CD4-positive, alpha-beta T cell treated with Interleukin-6 at 100 ng/mL for 8 hours (primary cell): ENCODE results near the gene AIF1L.
"Not testable (repeated sequence)": the region's sequence is repeated elsewhere in the genome, so short reads cannot be mapped to it uniquely, and the experiment has no call there.

Experiments
- DNase-seq: peaks from one replicate; pipeline ENCODE4 v3.0.0-alpha.2; 2020; ENCODE audit warnings: mixed read lengths, low spot score

Gene AIF1L

DNA sequence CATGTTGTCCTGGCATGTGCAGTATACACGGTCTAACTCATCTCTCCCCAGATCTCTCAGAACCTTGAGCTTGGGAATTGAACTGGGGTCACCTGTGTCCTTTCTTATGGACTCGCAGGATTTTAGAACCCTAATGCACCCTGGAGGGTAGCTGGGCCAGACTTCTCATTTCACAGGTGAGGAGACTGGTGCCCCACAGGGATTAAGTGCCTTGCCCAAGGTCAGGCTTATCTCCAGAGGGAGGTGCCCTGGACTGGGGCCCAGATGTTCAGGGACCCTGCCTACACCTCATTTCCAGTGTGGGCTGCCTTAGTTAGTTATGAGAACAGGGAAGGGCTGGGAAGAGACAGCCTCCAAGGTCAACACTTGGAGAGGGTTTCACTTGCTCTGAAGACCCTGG, 25.0 kb downstream of the AIF1L start:
- no peak for DNase-seq

DNA sequence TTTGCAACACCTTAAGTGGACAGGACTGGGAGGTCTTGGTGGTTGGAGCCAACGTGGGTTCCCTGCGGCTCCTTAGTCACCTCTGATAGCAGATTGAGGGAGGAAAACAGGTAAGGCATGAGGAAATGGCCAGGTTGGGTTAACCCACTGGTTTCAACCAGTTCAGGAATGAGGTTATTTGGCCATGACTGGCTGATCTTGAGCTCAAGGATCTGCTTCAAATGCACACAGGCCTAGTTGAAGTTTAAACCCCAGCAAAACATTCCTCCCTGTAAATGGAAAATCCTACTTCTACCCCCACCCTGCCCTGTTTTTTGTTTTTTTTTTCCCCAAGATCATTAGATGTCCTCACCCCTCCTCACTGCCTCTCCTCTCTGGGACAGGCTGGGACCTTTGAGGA, 25.8 kb downstream of the AIF1L start:
- no peak for DNase-seq

DNA sequence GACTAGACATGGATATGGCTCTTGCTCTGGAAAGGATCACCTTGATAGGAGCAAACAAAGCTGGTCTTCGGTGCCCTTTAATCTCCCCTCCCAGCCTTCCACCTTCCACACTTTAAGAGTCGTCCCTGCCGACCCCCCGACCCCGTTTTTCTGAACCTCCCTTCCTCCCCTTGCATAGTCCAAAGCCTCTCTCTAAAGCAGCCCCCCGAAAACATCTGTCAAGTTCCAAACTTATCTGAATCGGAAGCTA, 28.6 kb downstream of the AIF1L start:
- no peak for DNase-seq

DNA sequence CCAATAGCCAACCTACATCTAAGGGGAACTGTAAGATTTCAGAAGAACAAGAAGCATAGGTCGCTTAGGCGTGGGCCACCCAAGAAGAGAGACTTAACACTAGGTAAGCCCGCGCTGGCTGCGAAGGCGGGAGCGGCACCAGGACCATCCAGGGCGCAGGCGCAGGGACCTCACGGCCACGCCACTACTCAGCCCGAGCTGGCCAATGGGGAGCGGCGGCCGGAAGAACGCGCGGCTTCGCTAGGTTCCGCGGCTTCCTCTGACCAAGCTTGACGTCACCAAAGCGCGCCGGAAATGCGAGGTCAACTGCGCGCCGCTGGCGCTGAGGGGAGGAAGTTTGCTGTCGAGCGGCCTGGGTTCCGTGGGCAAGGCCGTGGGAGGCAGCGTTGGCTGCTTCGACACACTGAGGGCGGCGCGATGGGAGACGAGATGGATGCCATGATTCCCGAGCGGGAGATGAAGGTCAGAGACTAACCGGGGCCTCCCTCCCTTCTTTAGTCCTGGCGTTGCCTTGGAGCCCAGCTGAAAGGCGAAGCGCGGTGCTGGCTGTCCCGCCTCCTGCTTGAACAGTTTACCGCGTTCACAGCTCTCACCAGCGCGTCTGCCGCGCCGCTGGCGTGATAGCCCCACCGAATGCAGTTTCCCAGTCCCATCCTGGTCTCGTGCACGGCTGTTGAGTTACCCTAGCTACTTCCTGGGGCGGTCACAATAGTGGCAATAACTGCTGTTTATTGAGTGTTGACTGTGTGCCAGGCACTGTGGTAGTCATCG, 29.1 kb downstream of the AIF1L start, which contains the start of gene NUP214:
TSS of gene NUP214 (plus strand) at position 299 of the 771 bp plus-strand sequence. CDS start at position 418, 119 bp downstream.
- DNase-seq = peak; percentile 97

DNA sequence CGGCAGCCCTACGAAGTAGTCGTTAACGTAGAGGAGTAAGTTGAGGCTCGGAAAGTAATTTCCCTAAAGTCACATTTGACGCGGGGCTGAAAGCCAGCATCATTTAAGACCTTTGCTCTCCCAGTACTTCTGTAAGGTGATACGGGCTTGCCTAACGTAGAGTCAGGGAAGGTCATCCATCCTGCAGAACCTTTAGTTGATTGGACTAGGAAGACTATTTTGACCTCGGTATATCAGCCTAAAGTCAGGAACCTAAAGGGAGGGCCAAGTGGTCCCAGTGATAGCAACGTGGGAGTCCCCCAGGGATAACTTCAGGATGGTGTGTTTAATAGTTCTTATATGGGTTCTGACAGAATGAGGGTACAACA, 29.7 kb downstream of the AIF1L start:
- no peak for DNase-seq

DNA sequence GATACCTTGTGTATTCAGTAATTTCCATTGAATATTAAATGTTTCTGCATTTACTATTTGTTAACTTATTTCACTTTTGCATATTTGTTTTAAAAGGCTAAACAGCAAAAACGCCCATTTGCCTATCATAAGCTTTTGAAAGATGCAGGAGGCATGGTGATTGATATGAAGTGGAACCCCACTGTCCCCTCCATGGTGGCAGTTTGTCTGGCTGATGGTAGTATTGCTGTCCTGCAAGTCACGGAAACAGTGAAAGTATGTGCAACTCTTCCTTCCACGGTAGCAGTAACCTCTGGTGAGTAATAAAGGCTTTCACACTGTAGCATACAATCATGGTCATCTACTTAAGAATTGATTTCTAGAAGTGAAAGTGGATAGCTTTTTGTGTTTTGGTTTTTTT, 32.9 kb downstream of the AIF1L start:
- DNase-seq = no peak

DNA sequence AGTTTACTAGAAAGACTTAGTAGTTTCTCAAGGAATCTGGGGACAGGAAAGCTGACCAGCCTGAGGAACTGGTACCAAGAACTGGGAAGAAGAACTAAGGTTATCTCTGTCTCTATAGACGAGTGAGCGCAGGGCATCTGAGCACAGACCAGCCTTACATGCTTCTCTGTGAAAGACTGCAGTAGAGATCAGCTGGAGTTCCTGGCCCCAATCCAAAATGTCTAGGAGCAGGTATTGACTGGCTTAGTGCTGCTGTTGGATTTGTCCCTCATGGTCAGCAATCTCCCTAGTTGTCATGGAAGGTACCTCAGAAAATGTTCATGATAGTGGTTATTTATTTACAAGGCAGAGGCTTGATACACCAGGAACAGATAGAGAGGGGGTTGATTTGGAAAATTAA, 42.3 kb downstream of the AIF1L start:
- DNase-seq = no peak

DNA sequence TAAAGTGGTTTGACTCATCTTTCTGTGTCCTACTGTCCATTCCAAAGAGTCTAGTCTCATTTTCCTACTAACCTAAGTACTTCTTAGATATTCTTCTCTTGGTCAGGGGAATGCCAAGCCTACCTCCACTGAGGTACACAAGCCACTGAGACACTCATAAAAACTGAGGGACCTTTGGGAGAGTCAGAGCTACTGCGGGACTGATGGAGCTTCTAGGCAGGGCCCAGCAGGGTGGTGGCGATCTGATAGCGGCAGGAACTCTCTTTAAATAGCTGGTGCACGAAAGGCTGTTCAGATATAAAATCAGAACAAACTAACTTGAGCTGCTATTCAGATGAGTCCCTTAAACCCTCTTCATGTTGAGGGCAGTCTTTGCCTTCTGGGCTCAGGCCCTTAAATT, 43.8 kb downstream of the AIF1L start:
- no peak for DNase-seq

DNA sequence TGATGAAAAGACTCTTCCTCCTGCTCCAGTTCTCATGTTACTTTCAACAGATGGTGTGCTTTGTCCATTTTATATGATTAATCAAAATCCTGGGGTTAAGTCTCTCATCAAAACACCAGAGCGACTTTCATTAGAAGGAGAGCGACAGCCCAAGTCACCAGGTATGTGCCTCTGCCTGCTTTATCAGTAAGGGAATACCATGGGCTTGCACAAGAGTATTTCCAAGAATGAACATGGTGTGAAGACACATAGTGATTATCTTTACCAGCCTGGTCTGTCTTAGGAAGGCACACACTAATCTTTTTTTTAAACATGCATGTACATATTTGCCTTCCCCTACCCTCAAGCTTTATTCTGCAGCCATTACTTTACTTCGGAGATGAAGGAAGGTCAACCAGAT, 44.2 kb downstream of the AIF1L start:
- DNase-seq = no peak

DNA sequence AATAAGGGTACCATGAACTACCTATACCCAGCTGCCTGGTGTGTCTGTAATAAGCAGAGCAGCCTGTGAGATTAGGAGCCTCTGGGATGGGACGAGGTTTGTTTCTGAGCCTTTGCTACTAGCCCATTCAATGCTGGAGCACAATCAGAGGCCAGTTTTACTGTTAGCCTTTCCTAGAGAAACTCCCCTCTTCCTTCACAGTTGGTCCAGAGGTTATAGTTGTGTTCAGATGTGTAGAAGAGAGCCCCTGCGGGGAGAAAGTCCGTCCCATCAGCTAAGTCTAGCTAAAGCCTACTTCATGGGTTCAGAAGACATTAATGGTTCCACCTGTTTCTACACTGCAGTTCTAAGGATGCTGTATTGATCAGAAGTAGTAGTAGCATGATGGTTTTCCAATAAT, 45.8 kb downstream of the AIF1L start:
- no peak for DNase-seq

DNA sequence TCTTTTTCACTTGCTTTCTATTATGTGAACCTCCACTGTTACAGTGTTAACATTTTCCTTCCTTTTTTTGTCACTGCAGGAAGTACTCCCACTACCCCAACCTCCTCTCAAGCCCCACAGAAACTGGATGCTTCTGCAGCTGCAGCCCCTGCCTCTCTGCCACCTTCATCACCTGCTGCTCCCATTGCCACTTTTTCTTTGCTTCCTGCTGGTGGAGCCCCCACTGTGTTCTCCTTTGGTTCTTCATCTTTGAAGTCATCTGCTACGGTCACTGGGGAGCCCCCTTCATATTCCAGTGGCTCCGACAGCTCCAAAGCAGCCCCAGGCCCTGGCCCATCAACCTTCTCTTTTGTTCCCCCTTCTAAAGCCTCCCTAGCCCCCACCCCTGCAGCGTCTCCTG, 47.9 kb downstream of the AIF1L start:
- DNase-seq = no peak

DNA sequence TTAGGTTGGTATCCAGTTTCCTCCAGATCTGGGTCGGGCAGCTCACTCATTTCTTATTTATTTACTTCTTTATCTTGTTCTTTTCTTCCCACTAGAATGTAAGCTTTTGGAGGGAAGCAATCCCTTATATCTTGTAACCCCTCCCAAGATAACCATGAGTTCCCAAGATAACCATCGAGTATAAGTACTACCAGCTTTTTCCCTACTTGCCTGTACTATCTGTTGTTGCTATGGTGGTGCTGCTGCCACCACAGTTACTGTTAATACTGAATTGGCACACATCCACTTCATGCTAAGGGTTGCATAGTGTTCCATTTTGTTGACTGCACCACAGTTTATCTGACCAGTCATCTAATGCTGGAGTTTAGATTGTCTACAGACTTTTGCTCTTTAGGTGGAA, 48.9 kb downstream of the AIF1L start:
- no peak for DNase-seq

DNA sequence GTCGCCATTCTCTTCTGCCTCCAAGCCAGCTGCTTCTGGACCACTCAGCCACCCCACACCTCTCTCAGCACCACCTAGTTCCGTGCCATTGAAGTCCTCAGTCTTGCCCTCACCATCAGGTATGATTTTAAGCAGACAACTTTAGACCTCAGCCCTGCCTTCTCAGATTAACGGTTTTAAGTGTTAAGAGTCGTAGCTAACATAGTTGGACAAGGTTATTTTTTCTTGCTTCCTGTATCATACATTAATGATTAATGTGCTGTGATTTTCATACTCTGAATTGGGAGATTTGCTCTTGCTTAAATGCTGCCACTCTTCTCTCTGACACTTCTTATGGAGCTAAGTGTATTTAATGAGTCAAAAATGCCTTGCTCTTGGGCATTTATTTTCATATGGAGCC, 49.9 kb downstream of the AIF1L start:
- DNase-seq = no peak

DNA sequence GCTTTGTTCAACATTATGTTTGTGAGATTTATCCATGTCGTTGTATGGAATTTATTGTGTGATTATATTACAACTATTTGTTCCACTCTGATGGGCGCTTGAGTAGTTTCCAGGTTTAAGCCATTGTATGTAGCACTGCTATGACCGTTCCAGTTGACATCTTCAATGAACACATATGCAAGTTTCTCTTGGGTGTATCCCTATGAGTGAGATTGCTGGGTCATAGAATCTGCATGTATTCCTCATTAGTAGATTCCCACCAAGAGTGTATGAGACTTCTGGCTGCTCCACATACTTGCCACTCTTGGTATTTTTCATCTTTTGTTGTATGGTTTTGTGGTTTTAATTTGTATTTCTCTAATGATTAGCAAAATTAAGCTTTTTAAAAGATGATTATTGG, 51.9 kb downstream of the AIF1L start:
- DNase-seq = no peak

DNA sequence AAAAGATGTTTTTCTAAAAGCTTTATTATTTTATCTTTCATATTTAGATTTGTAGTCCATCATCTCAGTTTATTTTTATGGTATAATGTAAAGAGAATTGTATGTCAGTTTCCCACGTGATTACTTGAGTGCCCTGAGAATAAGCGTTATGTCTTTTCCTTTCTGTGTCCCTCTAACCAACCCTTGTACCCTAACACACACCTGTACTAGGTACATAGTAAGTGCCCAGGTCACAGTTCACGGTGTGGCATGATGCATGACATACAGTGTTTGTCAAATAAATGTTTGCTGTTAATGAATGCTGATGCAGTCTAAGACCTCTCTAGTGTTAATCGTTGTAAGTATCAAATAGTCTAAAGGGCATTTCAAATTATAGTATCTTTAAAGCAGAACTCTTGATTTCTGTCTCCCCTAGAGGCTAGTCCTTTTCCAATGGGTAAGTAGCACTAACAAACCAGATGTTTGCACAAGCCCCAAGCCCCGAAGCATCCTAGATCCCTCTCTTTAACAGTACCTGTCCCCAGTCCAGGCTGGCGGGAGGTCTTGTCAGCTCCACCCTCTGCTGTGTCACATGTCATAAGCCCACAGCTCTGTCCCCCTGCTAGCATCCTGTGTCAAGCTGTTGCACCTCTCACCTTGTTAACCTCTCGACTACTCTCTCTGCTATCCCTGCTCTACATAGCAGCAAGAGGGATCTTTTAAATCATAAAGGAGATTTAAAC, 52.8 kb downstream of the AIF1L start:
- DNase-seq = no peak

DNA sequence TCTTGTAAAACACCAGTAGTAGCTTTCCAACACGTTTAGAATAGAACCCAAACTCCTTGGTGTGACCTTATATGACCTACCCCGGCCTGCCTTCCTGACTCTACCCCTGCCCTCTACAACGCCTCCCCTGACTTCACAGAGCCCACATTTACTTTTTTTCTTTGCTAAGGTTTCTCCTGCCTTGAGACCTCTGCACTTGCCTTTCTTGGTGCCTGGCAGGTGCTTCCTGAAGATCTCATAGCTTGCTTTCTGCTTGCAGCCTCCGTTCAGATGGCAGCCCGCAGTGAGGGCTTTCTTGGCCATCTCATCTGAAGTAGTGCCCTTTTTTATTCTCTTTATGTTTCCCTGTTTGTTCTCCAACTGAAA, 53.3 kb downstream of the AIF1L start:
- no peak for DNase-seq

DNA sequence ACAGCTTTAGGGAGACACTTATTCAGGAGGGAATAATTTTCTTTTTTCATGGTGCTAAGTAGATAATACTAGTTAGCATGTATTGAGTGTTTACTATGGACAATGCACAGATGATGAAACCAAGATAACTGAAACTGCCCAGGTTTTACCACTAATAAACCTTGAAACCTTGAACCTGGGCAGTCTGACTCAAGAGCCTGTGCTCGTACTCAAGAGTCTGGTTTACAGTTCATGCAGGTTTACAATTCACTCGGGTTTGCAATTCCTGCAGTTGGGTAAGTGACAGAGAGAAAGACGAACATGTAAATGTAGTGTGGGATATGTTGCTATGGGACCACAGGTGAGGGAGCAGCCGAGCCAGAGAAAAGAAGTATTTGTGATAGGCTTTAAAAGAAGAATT, 57.3 kb downstream of the AIF1L start:
- no peak for DNase-seq

DNA sequence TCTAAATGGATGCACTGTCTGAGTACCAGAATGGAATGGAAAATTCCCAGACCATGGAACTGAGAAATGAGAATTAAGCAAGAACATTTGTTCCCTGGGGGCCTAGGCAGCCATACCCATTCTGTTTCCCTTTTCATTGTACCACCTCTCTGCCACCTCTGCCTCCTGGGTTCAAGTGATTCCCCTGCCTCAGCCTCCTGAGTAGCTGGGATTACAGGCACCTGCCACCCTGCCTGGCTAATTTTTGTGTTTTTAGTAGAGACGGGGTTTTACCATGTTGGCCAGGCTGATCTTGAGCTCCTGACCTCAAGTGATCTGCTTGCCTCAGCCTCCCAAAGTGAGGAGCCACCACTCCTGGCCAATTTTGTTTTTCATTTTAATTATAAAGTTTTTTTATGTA, 62.3 kb downstream of the AIF1L start:
- not testable (repeated sequence) for DNase-seq

DNA sequence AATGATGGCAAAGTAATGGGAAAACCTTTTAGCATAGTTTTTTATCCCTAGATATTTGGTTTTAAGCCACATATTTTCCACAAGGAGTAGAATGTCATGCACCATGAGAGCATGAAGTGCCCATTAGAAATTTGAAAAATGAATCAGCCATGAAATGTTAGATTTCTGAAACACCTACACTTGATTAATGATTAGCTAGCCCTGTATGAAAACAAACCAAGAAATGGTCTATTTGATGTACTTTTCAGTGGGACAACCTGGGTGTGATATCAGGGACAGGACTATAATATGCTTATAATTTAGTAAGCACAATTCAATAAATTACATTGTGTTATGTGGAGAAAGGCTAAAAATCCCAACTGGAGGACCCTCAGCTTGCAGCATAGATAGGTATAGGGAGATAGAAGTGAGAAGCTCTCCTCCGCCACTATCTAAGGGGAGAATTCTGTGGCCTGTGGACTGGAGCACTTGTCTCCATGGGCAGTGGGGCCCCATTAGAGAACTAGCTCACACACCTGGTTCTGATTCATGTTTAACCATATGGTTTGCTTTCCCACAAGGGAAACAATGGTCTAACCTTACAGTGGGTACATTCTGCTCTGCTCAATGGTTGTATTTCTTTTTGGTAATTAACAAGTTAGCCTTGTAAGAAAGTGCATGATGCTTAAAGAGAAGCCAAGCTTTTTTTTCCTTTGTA, 64.2 kb downstream of the AIF1L start:
- DNase-seq = no peak

DNA sequence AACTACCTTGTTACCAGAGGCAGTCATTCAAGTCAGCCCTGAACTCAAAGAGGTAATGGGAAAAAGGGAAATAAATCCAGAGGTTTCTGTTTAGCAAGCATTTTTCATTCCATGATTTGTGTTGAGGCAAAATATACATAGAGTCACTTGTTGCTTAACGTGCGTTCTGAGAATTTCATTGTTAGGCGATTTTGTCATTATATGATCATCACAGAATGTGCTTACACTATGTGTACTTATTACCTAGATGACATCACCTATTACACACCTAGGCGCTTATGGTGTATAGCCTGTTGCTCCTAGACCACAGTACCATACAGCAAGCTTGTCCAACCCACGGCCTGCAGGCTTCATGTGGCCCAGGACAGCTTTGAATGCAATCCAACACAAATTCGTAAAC, 65.3 kb downstream of the AIF1L start:
- no peak for DNase-seq

DNA sequence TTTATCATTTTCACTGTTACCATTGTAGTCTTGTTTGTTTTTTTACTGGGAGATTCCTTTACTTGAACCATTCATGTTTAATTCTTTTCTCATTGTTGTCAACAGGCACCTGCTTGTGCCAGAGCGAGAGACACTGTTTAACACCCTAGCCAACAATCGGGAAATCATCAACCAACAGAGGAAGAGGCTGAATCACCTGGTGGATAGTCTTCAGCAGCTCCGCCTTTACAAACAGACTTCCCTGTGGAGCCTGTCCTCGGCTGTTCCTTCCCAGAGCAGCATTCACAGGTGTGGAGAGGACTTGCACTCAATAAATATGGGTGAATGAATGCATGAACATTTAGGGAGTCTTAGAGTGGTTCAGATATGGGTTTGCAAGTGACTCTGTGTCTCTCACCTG, 66.6 kb downstream of the AIF1L start:
- DNase-seq = no peak

DNA sequence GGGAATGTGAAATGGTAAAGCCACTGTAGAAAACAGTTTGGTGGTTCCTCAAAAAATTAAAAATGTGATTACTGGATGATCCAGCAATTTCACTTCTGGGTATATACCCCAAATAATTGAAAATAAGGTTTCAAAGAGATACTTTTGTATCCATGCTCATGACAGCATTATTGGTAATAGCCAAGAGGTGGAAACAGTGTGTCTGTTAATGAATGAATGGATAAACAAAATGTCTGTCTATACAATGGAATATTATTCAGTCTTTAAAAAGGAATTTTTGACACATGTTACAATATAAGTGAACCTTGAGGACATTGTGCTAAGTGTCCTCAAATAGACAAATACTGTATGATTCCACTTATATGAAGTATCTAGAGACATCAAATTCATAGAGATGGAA, 69.2 kb downstream of the AIF1L start:
- DNase-seq = no peak

DNA sequence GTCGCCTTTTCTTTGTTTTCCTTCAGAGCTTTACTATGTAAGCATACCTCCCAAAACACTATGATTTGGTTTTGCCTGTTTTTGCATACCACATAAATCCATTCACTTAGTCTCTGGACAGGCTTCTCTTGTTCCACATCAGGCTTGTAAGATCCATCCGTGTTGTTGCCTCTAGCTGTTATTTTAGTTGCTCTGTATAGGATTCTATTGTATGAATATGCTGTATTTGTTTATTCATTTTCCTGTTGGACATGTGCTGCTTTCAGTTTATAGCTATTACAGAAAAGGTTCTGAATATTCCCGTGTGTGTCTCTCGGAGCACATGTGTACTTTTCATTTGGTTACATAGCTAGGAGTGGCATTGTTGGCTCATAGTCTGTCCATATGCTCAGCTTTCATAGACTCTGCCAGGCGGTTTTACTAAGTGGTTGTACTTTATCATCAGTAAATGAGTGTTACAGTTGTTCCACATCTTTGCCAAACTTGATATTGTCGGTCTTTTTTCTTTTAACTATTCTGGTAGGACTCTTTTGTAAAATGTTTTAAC, 70.9 kb downstream of the AIF1L start:
- DNase-seq = no peak
